ENCODE results near the gene REV1. TPM values are rescaled to one million over a fixed set of nuclear protein-coding genes. Genes with fewer than 3 reads are reported as not detected.
A peak's percentile ranks its signal among the peaks of the same experiment; 100 is the strongest.

Gene REV1
- total RNA-seq, 4 donors from 2014 or later: 13.5 to 35.1 (median 17.8) TPM

- H3K9me3 ChIP-seq: no peaks in the 10 kb centered on the region
- no peak for DNase-seq
- TF ChIP-seq POLR2A (IDR thresholded peaks at IDR 0.05): no peak
- TF ChIP-seq, protein P1, sequence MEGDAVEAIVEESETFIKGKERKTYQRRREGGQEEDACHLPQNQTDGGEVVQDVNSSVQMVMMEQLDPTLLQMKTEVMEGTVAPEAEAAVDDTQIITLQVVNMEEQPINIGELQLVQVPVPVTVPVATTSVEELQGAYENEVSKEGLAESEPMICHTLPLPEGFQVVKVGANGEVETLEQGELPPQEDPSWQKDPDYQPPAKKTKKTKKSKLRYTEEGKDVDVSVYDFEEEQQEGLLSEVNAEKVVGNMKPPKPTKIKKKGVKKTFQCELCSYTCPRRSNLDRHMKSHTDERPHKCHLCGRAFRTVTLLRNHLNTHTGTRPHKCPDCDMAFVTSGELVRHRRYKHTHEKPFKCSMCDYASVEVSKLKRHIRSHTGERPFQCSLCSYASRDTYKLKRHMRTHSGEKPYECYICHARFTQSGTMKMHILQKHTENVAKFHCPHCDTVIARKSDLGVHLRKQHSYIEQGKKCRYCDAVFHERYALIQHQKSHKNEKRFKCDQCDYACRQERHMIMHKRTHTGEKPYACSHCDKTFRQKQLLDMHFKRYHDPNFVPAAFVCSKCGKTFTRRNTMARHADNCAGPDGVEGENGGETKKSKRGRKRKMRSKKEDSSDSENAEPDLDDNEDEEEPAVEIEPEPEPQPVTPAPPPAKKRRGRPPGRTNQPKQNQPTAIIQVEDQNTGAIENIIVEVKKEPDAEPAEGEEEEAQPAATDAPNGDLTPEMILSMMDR (IDR thresholded peaks at IDR 0.05 in 4 of 5, conservative IDR thresholded peaks at IDR 0.05 in 1 of 5): peak in 2 of 5 experiments; percentile 9 to 18
- H3K4me3 ChIP-seq: no peak overlapping the region
- peaks cover 0 to 45% of the 10 kb centered on the region in 2 donors for H3K36me3 ChIP-seq
- no peak for ATAC-seq
- no peaks in the 10 kb centered on the region for H3K27me3 ChIP-seq
- H3K4me1 ChIP-seq: peaks cover 0 to 7% of the 10 kb centered on the region in 2 donors
- no peak overlapping the region for H3K27ac ChIP-seq
- intact Hi-C loops (cut with DNase I; ENCODE audit: low total_unique reads): no loop called here
- in situ Hi-C loops (cut with MboI; ENCODE audit: low sequenced_read_pairs in 4 of 4): no loop called here
These were observed 47.0 kb downstream of the REV1 start for GRCh38 chr2:99442837-99443236.

DNA sequence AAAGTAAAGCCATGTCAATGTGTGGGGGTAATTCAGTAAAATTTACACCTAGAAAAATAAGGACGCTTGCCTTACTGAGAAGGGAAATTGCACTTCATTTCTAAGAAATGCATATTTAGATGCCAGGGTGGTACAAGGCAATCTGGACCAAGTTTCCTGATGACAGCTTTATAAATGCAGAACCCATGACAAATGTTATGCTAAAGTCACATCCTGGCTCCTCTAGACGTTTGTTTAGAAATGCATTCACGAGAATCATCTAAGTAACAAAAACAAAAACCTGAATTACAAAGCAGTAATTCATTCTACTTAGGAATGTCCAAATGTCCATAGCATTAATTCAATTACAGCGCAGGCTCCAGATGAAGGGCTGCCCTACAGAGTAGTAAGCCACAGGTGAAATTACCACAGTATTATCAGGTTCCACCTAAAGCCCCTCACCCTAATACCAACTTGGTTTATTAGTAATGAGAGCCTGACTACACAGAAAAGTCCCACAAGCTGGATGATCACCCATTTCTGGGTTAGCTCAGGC is 49.8 kb downstream of the REV1 start:
- Histone ChIP-seq H3K27me3 (no peaks in the 10 kb centered on the region), H3K36me3 (peaks cover 0 to 40% of the 10 kb centered on the region in 2 donors), H3K4me3 (no peak overlapping the region), H3K9me3 (no peaks in the 10 kb centered on the region), H3K4me1 (no peaks in the 10 kb centered on the region), H3K27ac (no peak overlapping the region)
- DNase-seq (no peak), ATAC-seq (no peak)
- TF ChIP-seq, protein P1 (IDR thresholded peaks at IDR 0.05 in 4 of 5, conservative IDR thresholded peaks at IDR 0.05 in 1 of 5): no peak
- TF ChIP-seq POLR2A (IDR thresholded peaks at IDR 0.05): no peak
- intact Hi-C loops (cut with DNase I; ENCODE audit: low total_unique reads) (no loop called here), in situ Hi-C loops (cut with MboI; ENCODE audit: low sequenced_read_pairs in 4 of 4) (no loop called here)

DNA sequence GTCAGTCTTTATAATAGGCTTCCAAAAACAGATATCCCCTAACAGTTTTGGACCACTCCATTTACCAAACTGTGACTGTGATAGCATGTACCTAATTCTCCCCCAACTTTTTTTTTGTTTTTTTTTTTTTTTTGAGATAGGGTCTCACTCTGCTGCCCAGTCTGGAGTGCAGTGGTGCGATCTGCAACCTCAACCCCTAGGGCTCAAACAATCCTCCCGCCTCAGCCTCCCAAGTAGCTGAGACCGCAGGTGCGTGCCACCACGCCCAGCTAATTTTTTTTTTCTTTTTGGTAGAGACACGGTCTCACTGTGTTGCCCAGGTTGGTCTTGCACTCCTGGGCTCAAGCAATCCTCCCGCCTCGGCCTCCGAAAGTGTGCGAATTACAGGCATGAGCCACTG is 52.9 kb downstream of the REV1 start:
- no peak for ATAC-seq
- Histone ChIP-seq H3K27me3 (no peaks in the 10 kb centered on the region), H3K9me3 (no peaks in the 10 kb centered on the region), H3K27ac (no peak overlapping the region), H3K36me3 (peaks cover 0 to 33% of the 10 kb centered on the region in 2 donors), H3K4me3 (no peak overlapping the region), H3K4me1 (no peaks in the 10 kb centered on the region)
- DNase-seq: no peak
- TF ChIP-seq, protein P1 (IDR thresholded peaks at IDR 0.05 in 4 of 5, conservative IDR thresholded peaks at IDR 0.05 in 1 of 5): no peak
- no peak for TF ChIP-seq POLR2A (IDR thresholded peaks at IDR 0.05)
- intact Hi-C loops (cut with DNase I; ENCODE audit: low total_unique reads): no loop called here
- in situ Hi-C loops (cut with MboI; ENCODE audit: low sequenced_read_pairs in 4 of 4): no loop called here

- TF ChIP-seq POLR2A (IDR thresholded peaks at IDR 0.05): no peak
- no peak for ATAC-seq
- Histone ChIP-seq H3K9me3 (no peaks in the 10 kb centered on the region), H3K27ac (no peak overlapping the region), H3K4me3 (no peak overlapping the region), H3K36me3 (peaks cover 0 to 33% of the 10 kb centered on the region in 2 donors), H3K4me1 (no peaks in the 10 kb centered on the region), H3K27me3 (no peaks in the 10 kb centered on the region)
- in situ Hi-C loops (cut with MboI; ENCODE audit: low sequenced_read_pairs in 4 of 4): no loop called here
- no peak for DNase-seq
- intact Hi-C loops (cut with DNase I; ENCODE audit: low total_unique reads): no loop called here
These were observed 56.5 kb downstream of the REV1 start for GRCh38 chr2:99433340-99433739.

- Histone ChIP-seq H3K36me3 (peaks cover 0 to 25% of the 10 kb centered on the region in 2 donors), H3K9me3 (no peaks in the 10 kb centered on the region), H3K4me1 (no peaks in the 10 kb centered on the region), H3K27ac (peak overlapping the region in 1 of 4 donors; percentile 6), H3K4me3 (no peak overlapping the region), H3K27me3 (no peaks in the 10 kb centered on the region)
- TF ChIP-seq, protein P1 (IDR thresholded peaks at IDR 0.05 in 4 of 5, conservative IDR thresholded peaks at IDR 0.05 in 1 of 5): no peak
- TF ChIP-seq POLR2A (IDR thresholded peaks at IDR 0.05): no peak
- in situ Hi-C loops (cut with MboI; ENCODE audit: low sequenced_read_pairs in 4 of 4) (no loop called here), intact Hi-C loops (cut with DNase I; ENCODE audit: low total_unique reads) (no loop called here)
- ATAC-seq (no peak), DNase-seq (no peak)
These were observed 58.1 kb downstream of the REV1 start for GRCh38 chr2:99431587-99432275.
